Gastrocnemius medialis (tissue), 4 donors: ENCODE measurements around the gene SLFN5. TPM values are rescaled to one million over a fixed set of nuclear protein-coding genes. Genes with fewer than 3 reads are reported as not detected.

Experiments used
- ATAC-seq, 2 donors: fragments of 150-250 bp; one replicate each; pipeline ENCODE4 v1.9.1; 2016
- DNase-seq, 2 donors: peaks; one replicate each; pipeline ENCODE4 v3.0.0-alpha.2; 2019
- H3K27ac ChIP-seq, 4 donors: fragments of 200-600 bp; sonication (generic); 1 replicate in 1 of 4; 2 replicates in 3 of 4; pipeline ENCODE4 v1.5.1; 2016 to 2018; ENCODE audit warnings: mild to moderate bottlenecking in 2 of 4, moderate library complexity in 1 of 4
- H3K27me3 ChIP-seq, 3 donors: fragments of 200-600 bp; sonication (generic) in 2 of 3; 1 replicate in 1 of 3; 2 replicates in 2 of 3; pipeline versions ENCODE4 v1.5.1 to v1.6.0; 2016 to 2019; ENCODE audit warnings: mild to moderate bottlenecking in 1 of 3, moderate library complexity in 1 of 3
- H3K36me3 ChIP-seq, 2 donors: fragments of 200-600 bp; sonication (generic) in 1 of 2; one replicate each; pipeline ENCODE4 v1.5.1; 2017 to 2018
- H3K4me1 ChIP-seq, 2 donors: fragments of 200-600 bp; sonication (generic) in 1 of 2; one replicate each; pipeline ENCODE4 v1.5.1; 2016 to 2017; ENCODE audit warnings: mild to moderate bottlenecking in 2 of 2
- H3K4me3 ChIP-seq, 4 donors: fragments of 200-600 bp; sonication (generic) in 3 of 4; 1 replicate in 1 of 4; 2 replicates in 3 of 4; pipeline ENCODE4 v1.5.1; 2016 to 2019; ENCODE audit warnings: mild to moderate bottlenecking in 2 of 4
- H3K9me3 ChIP-seq, 3 donors: fragments of 200-600 bp; sonication (generic) in 2 of 3; 1 replicate in 1 of 3; 2 replicates in 2 of 3; pipeline ENCODE4 v1.5.1; 2016 to 2019
- CTCF ChIP-seq, 5 experiments: fragments of 450-650 bp in 3 of 5; fragments of 200-600 bp in 2 of 5; sonication (generic) in 2 of 5; IDR thresholded peaks in 4 of 5; conservative IDR thresholded peaks in 1 of 5; 1 replicate in 4 of 5; 2 replicates in 1 of 5; pipeline ENCODE4 v1.5.1; 2016 to 2019; ENCODE audit warnings: antibody characterized with exemption in 5 of 5, mild to moderate bottlenecking in 3 of 5, moderate library complexity in 3 of 5
- POLR2A ChIP-seq, 2 donors: fragments of 450-650 bp; IDR thresholded peaks; one replicate each; pipeline ENCODE4 v1.6.1; 2017; ENCODE audit warnings: antibody characterized with exemption in 2 of 2, mild to moderate bottlenecking in 2 of 2, moderate library complexity in 2 of 2
- in situ Hi-C, 4 donors: fragments of 200-750 bp; cut with MboI; loops; one replicate each; pipeline versions ENCODE4 v1.15.0 to v1.8.0; 2017; ENCODE audit warnings: low sequenced_read_pairs in 4 of 4
- intact Hi-C: fragments of 100-400 bp; cut with DNase I; formaldehyde crosslinking; loops from one replicate; pipeline ENCODE4 v1.15.1; 2023; ENCODE audit warnings: low total_unique reads
- total RNA-seq, 4 donors: library from RNA; depleted of rRNA; stranded (reverse); fragments of >200 nt; gene quantifications; one replicate each; pipeline versions ENCODE4 v1.1.0 to v1.2.3, GENCODE V29; 2016

The SLFN5 gene
- total RNA-seq, 4 donors from 2014 or later: 25.3 to 79.3 (median 37.4) TPM

- no peak overlapping the region for H3K4me3 ChIP-seq
- no peak overlapping the region for H3K27ac ChIP-seq
- no peaks in the 10 kb centered on the region for H3K9me3 ChIP-seq
- peaks cover 0 to 29% of the 10 kb centered on the region in 2 donors for H3K36me3 ChIP-seq
- ATAC-seq (no peak), DNase-seq (no peak)
- peaks cover 4 to 8% of the 10 kb centered on the region in 2 donors for H3K4me1 ChIP-seq
- TF ChIP-seq POLR2A (IDR thresholded peaks at IDR 0.05): no peak
- TF ChIP-seq CTCF (IDR thresholded peaks at IDR 0.05 in 4 of 5, conservative IDR thresholded peaks at IDR 0.05 in 1 of 5): no peak
- no peaks in the 10 kb centered on the region for H3K27me3 ChIP-seq
- intact Hi-C loops: no loop called here
- in situ Hi-C loops: no loop called here
These were observed 79.9 kb downstream of the SLFN5 start for GRCh38 chr17:35322749-35323148.

Other genes with a start within 250 kb of the SLFN5 start
- gene RFFL, start 179.4 kb upstream of the SLFN5 start, total RNA-seq: 10 to 100 TPM; 17.4 to 65.7 (median 35.0) TPM
- 1 to 10 TPM; 2.5 to 5.2 (median 2.8) TPM for gene RAD51D, start 123.2 kb upstream of the SLFN5 start, total RNA-seq
- gene FNDC8, start 121.5 kb upstream of the SLFN5 start, total RNA-seq: not detected
- gene NLE1, start 100.8 kb upstream of the SLFN5 start, total RNA-seq: 10 to 100 TPM in 3 of 4 donors, 1 to 10 TPM in 1; 9.9 to 19.3 (median 11.5) TPM
- 100 to 1,000 TPM in 3 of 4 donors, 10 to 100 TPM in 1; 73.7 to 150 (median 105) TPM for gene UNC45B, start 95.3 kb upstream of the SLFN5 start, total RNA-seq
- gene SLC35G3, start 48.7 kb upstream of the SLFN5 start, total RNA-seq: not detected
- gene SLFN11, start 130.5 kb downstream of the SLFN5 start, total RNA-seq: 10 to 100 TPM in 2 of 4 donors, 1 to 10 TPM in 2; 8.9 to 11.8 (median 10.0) TPM
- gene SLFN12, start 189.4 kb downstream of the SLFN5 start, total RNA-seq: 1 to 10 TPM in 2 of 4 donors, under 1 TPM in 2; 0.76 to 2.2 (median 1.3) TPM
- 1 to 10 TPM in 1 of 4 donors, under 1 TPM in 3; 0.05 to 1.2 (median 0.32) TPM for gene SLFN13, start 205.7 kb downstream of the SLFN5 start, total RNA-seq